ENCODE measurements around the gene CHN1.

DNA sequence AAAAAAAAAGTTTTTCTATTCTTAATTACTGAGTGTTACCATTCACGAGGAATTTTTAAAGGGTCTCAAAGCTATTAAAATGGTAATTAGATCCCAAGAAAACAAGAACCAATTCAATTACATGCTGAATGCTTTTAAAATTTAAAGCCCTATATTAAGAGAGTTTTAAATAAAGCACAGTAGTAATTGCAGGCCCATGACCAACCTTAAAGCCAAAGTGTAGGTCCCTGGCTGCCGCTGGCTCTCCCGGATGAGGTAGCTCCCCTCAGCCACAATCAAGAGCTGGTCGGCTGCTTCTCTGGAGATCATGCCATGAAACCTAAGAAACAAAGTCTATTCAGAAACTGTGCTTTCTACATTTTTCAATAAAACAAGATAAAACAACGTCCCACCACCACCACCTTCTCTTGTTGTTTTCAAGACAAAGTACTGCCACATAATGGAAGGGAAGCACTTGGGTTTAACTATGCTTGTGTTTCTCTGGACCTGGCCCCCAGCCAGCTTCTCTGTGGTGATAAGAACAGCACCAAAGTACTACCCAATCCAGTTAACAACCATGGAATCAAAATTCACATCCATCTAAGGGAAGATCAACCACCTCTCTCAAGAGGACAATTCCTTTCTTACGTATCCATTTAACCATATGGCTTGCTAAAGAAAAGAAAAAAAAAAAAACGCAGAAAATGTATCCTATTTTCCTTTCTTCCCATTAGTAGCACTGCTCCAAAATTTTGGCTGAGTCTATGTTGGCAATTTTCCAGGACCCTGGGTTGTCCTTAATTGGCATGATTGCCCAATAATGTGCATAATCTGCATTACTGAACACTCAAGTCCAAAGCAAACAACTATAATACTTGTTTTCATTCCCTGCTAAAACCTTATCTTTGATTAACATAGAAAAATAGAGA, 90.1 kb downstream of the CHN1 start:
- TF ChIP-seq, protein P1, sequence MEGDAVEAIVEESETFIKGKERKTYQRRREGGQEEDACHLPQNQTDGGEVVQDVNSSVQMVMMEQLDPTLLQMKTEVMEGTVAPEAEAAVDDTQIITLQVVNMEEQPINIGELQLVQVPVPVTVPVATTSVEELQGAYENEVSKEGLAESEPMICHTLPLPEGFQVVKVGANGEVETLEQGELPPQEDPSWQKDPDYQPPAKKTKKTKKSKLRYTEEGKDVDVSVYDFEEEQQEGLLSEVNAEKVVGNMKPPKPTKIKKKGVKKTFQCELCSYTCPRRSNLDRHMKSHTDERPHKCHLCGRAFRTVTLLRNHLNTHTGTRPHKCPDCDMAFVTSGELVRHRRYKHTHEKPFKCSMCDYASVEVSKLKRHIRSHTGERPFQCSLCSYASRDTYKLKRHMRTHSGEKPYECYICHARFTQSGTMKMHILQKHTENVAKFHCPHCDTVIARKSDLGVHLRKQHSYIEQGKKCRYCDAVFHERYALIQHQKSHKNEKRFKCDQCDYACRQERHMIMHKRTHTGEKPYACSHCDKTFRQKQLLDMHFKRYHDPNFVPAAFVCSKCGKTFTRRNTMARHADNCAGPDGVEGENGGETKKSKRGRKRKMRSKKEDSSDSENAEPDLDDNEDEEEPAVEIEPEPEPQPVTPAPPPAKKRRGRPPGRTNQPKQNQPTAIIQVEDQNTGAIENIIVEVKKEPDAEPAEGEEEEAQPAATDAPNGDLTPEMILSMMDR (IDR thresholded peaks at IDR 0.05): no peak
- no peak for TF ChIP-seq POLR2A (IDR thresholded peaks at IDR 0.05)
